ENCODE data around the gene STAC.

Gene STAC

GRCh38 chr3:36456784-36457183 is 76.5 kb downstream of the STAC start:
- Histone ChIP-seq H3K79me2 (ENCODE audit: low read length) (no peaks in the 10 kb centered on the region), H3K36me3 (replicated peaks; ENCODE audit: insufficient read depth, low read length) (no peaks in the 10 kb centered on the region), H3K27me3 (replicated peaks; ENCODE audit: insufficient read depth, low read length) (no peaks in the 10 kb centered on the region), H3K4me2 (ENCODE audit: low read depth, low read length) (no peak overlapping the region), H2AFZ (ENCODE audit: low read length) (no peak overlapping the region), H3F3A (ENCODE audit: insufficient read depth, low read length) (no peaks in the 10 kb centered on the region), H3K9me3 (replicated peaks; ENCODE audit: insufficient read depth, low read length) (no peaks in the 10 kb centered on the region), H3K9me2 (replicated peaks; ENCODE audit: insufficient read depth, low read length) (no peaks in the 10 kb centered on the region), H3K4me3 (ENCODE audit: low read length) (no peak overlapping the region), H4K20me1 (ENCODE audit: insufficient read depth, low read length) (no peaks in the 10 kb centered on the region), H3K27ac (ENCODE audit: low read length) (no peak overlapping the region), H3K9ac (ENCODE audit: low read length) (no peak overlapping the region), H3K4me1 (ENCODE audit: low read length) (no peaks in the 10 kb centered on the region)
- TF ChIP-seq EZH2phosphoT487 (IDR thresholded peaks at IDR 0.05; ENCODE audit: low read length) = no peak
- no peak for TF ChIP-seq EZH2 (optimal IDR thresholded peaks at IDR 0.05; ENCODE audit: low read depth, low read length)
- no peak for TF ChIP-seq CTCF (IDR thresholded peaks at IDR 0.05; ENCODE audit: low read length)
- no peak for DNase-seq

- no peak for DNase-seq
- no peaks in the 10 kb centered on the region for H3K27me3 ChIP-seq (replicated peaks; ENCODE audit: insufficient read depth, low read length)
- no peaks in the 10 kb centered on the region for H4K20me1 ChIP-seq (ENCODE audit: insufficient read depth, low read length)
- H3K9ac ChIP-seq (ENCODE audit: low read length) = no peak overlapping the region
- H3K36me3 ChIP-seq (replicated peaks; ENCODE audit: insufficient read depth, low read length) = no peaks in the 10 kb centered on the region
- no peaks in the 10 kb centered on the region for H3K9me3 ChIP-seq (replicated peaks; ENCODE audit: insufficient read depth, low read length)
- H3K4me2 ChIP-seq (ENCODE audit: low read depth, low read length) = no peak overlapping the region
- no peaks in the 10 kb centered on the region for H3F3A ChIP-seq (ENCODE audit: insufficient read depth, low read length)
- no peaks in the 10 kb centered on the region for H3K4me1 ChIP-seq (ENCODE audit: low read length)
- H2AFZ ChIP-seq (ENCODE audit: low read length) = no peak overlapping the region
- H3K79me2 ChIP-seq (ENCODE audit: low read length) = no peaks in the 10 kb centered on the region
- H3K27ac ChIP-seq (ENCODE audit: low read length) = no peak overlapping the region
- TF ChIP-seq EZH2phosphoT487 (IDR thresholded peaks at IDR 0.05; ENCODE audit: low read length) (no peak), CTCF (IDR thresholded peaks at IDR 0.05; ENCODE audit: low read length) (no peak), EZH2 (optimal IDR thresholded peaks at IDR 0.05; ENCODE audit: low read depth, low read length) (no peak)
- H3K9me2 ChIP-seq (replicated peaks; ENCODE audit: insufficient read depth, low read length) = no peaks in the 10 kb centered on the region
- no peak overlapping the region for H3K4me3 ChIP-seq (ENCODE audit: low read length)
Observed at GRCh38 chr3:36457667-36458066, 77.4 kb downstream of the STAC start.

GRCh38 chr3:36459177-36459576 is 78.9 kb downstream of the STAC start:
- Histone ChIP-seq H3K4me1 (ENCODE audit: low read length) (no peaks in the 10 kb centered on the region), H2AFZ (ENCODE audit: low read length) (no peak overlapping the region), H3K36me3 (replicated peaks; ENCODE audit: insufficient read depth, low read length) (no peaks in the 10 kb centered on the region), H3F3A (ENCODE audit: insufficient read depth, low read length) (no peaks in the 10 kb centered on the region), H3K9ac (ENCODE audit: low read length) (no peak overlapping the region), H3K27ac (ENCODE audit: low read length) (no peak overlapping the region), H3K79me2 (ENCODE audit: low read length) (no peaks in the 10 kb centered on the region), H3K27me3 (replicated peaks; ENCODE audit: insufficient read depth, low read length) (no peaks in the 10 kb centered on the region), H3K9me3 (replicated peaks; ENCODE audit: insufficient read depth, low read length) (no peaks in the 10 kb centered on the region), H4K20me1 (ENCODE audit: insufficient read depth, low read length) (no peaks in the 10 kb centered on the region), H3K9me2 (replicated peaks; ENCODE audit: insufficient read depth, low read length) (no peaks in the 10 kb centered on the region), H3K4me3 (ENCODE audit: low read length) (no peak overlapping the region), H3K4me2 (ENCODE audit: low read depth, low read length) (no peak overlapping the region)
- no peak for DNase-seq
- TF ChIP-seq EZH2phosphoT487 (IDR thresholded peaks at IDR 0.05; ENCODE audit: low read length) (no peak), CTCF (IDR thresholded peaks at IDR 0.05; ENCODE audit: low read length) (no peak), EZH2 (optimal IDR thresholded peaks at IDR 0.05; ENCODE audit: low read depth, low read length) (no peak)
